Measurements from ENCODE around the gene RGL1.

- TF ChIP-seq CTCF (IDR thresholded peaks at IDR 0.05), result no peak
- no peak for TF ChIP-seq REST (IDR thresholded peaks at IDR 0.05; ENCODE audit: insufficient read depth in 1 of 2, low read depth in 2 of 2, low read length in 1 of 2)
- TF ChIP-seq POLR2AphosphoS5 (IDR thresholded peaks at IDR 0.05; ENCODE audit: low read depth, low read length), result no peak
- no peak for TF ChIP-seq SIN3A (IDR thresholded peaks at IDR 0.05; ENCODE audit: borderline replicate concordance, insufficient read depth, low read depth, low read length)
Observed at GRCh38 chr1:183884526-183884925, 79.6 kb downstream of the RGL1 start.
